MM.1S (cell line): Measurements from ENCODE around the gene ERMN.

Source experiments
- DNase-seq: peaks from one replicate; pipeline ENCODE4 v3.0.0-alpha.2; 2015
- H2AFZ ChIP-seq: fragments of 300-600 bp; sonication (generic); 2 replicates; pipeline ENCODE4 v1.6.0; 2016; ENCODE audit warnings: antibody characterized with exemption, low read length
- H3F3A ChIP-seq: fragments of 300-600 bp; sonication (generic); 2 replicates; pipeline ENCODE4 v1.6.1; 2016; ENCODE audit warnings: mild to moderate bottlenecking, antibody characterized with exemption, low read length, moderate library complexity, mixed read lengths; ENCODE audit not compliant: insufficient read depth
- H3K27ac ChIP-seq: fragments of 300-600 bp; sonication (generic); 2 replicates; pipeline ENCODE4 v1.5.1; 2016; ENCODE audit warnings: mild to moderate bottlenecking, low read length
- H3K27me3 ChIP-seq: fragments of 300-600 bp; sonication (generic); replicated peaks from 2 replicates; pipeline ENCODE4 v1.6.0; 2016; ENCODE audit warnings: low read length; ENCODE audit not compliant: insufficient read depth
- H3K36me3 ChIP-seq: fragments of 300-600 bp; sonication (generic); replicated peaks from 2 replicates; pipeline ENCODE4 v1.6.1; 2016; ENCODE audit warnings: mild to moderate bottlenecking, low read length, mixed read lengths; ENCODE audit not compliant: insufficient read depth
- H3K4me1 ChIP-seq: fragments of 300-600 bp; sonication (generic); 2 replicates; pipeline ENCODE4 v1.6.1; 2016; ENCODE audit warnings: low read length, mixed read lengths
- H3K4me2 ChIP-seq: fragments of 300-600 bp; sonication (generic); 2 replicates; pipeline ENCODE4 v1.6.0; 2016; ENCODE audit warnings: low read depth, low read length
- H3K4me3 ChIP-seq: fragments of 300-600 bp; sonication (generic); 2 replicates; pipeline ENCODE4 v1.5.1; 2016; ENCODE audit warnings: low read length, mixed read lengths
- H3K79me2 ChIP-seq: fragments of 300-600 bp; sonication (generic); 2 replicates; pipeline ENCODE4 v1.6.1; 2016; ENCODE audit warnings: mixed run types, low read length, mixed read lengths
- H3K9ac ChIP-seq: fragments of 300-600 bp; sonication (generic); 2 replicates; pipeline ENCODE4 v1.6.1; 2016; ENCODE audit warnings: low read length, mixed read lengths
- H3K9me2 ChIP-seq: fragments of 300-600 bp; sonication (generic); replicated peaks from 2 replicates; pipeline ENCODE4 v1.6.1; 2016; ENCODE audit warnings: mild to moderate bottlenecking, low read length, mixed read lengths; ENCODE audit not compliant: insufficient read depth
- H3K9me3 ChIP-seq: fragments of 300-600 bp; sonication (generic); replicated peaks from 2 replicates; pipeline ENCODE4 v1.6.1; 2016; ENCODE audit warnings: mild to moderate bottlenecking, low read length, mixed read lengths; ENCODE audit not compliant: insufficient read depth
- H4K20me1 ChIP-seq: fragments of 300-600 bp; sonication (generic); 2 replicates; pipeline ENCODE4 v1.6.1; 2016; ENCODE audit warnings: mild to moderate bottlenecking, low read length, moderate library complexity, mixed read lengths; ENCODE audit not compliant: insufficient read depth
- CTCF ChIP-seq: fragments of 300-600 bp; sonication (generic); IDR thresholded peaks from 2 replicates; pipeline ENCODE4 v1.5.1; 2016; ENCODE audit warnings: antibody characterized with exemption, low read length, mixed read lengths
- EZH2 ChIP-seq: fragments of 300-600 bp; sonication (generic); optimal IDR thresholded peaks from 2 replicates; pipeline ENCODE3; 2017; ENCODE audit warnings: low read depth, mild to moderate bottlenecking, antibody characterized with exemption, low read length, mixed read lengths
- EZH2phosphoT487 ChIP-seq: fragments of 300-600 bp; sonication (generic); IDR thresholded peaks from 2 replicates; pipeline ENCODE4 v1.6.1; 2018; ENCODE audit warnings: antibody characterized with exemption, low read length

ERMN gene

GRCh38 chr2:157312866-157313486 is 12.6 kb downstream of the ERMN start:
- H2AFZ ChIP-seq, result no peak overlapping the region
- DNase-seq, result no peak
- no peak overlapping the region for H3K27ac ChIP-seq
- H3K4me3 ChIP-seq, result no peak overlapping the region
- TF ChIP-seq CTCF (no peak), EZH2phosphoT487 (no peak), EZH2 (no peak)
- no peaks in the 10 kb centered on the region for H3K4me1 ChIP-seq
- H3K4me2 ChIP-seq, result no peak overlapping the region
- H3K79me2 ChIP-seq, result no peaks in the 10 kb centered on the region
- no peak overlapping the region for H3K9ac ChIP-seq
- H3K36me3 ChIP-seq, result no peaks in the 10 kb centered on the region
- H4K20me1 ChIP-seq, result no peaks in the 10 kb centered on the region
- H3F3A ChIP-seq, result no peaks in the 10 kb centered on the region
- no peaks in the 10 kb centered on the region for H3K9me2 ChIP-seq
- H3K27me3 ChIP-seq, result no peaks in the 10 kb centered on the region
- no peaks in the 10 kb centered on the region for H3K9me3 ChIP-seq

GRCh38 chr2:157311706-157312105 is 13.9 kb downstream of the ERMN start:
- Histone ChIP-seq H3K9ac (no peak overlapping the region), H3K79me2 (no peaks in the 10 kb centered on the region), H3K4me3 (no peak overlapping the region), H4K20me1 (no peaks in the 10 kb centered on the region), H3K27ac (no peak overlapping the region), H3K36me3 (no peaks in the 10 kb centered on the region), H3K4me2 (no peak overlapping the region), H3K4me1 (no peaks in the 10 kb centered on the region), H3F3A (no peaks in the 10 kb centered on the region), H3K27me3 (no peaks in the 10 kb centered on the region), H3K9me2 (no peaks in the 10 kb centered on the region), H3K9me3 (no peaks in the 10 kb centered on the region), H2AFZ (no peak overlapping the region)
- TF ChIP-seq EZH2phosphoT487, result no peak
- no peak for TF ChIP-seq CTCF
- TF ChIP-seq EZH2, result no peak
- DNase-seq, result no peak

DNA sequence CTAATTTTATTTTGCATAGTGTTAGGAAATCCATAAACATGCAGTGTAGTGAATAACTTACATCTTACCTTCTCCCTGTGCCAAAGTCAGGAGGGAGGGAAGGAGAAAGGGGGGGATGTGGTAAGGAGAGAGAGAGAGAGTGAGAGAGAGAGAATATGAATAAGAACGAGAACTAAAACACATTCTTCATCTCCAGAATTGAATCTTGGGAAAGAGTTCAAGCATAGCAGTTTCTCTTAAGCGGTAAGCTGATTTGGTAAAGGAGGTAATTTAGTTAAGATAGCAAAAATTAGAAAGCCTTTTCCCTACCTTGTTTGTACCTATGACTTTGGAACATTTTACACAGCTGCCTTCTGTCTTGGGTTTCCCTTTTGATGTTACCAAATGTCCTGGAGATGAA is 15.7 kb downstream of the ERMN start:
- no peaks in the 10 kb centered on the region for H4K20me1 ChIP-seq
- H3K9me2 ChIP-seq, result no peaks in the 10 kb centered on the region
- H3F3A ChIP-seq, result no peaks in the 10 kb centered on the region
- no peak overlapping the region for H3K27ac ChIP-seq
- H3K4me2 ChIP-seq, result no peak overlapping the region
- DNase-seq, result no peak
- no peaks in the 10 kb centered on the region for H3K79me2 ChIP-seq
- no peaks in the 10 kb centered on the region for H3K4me1 ChIP-seq
- no peaks in the 10 kb centered on the region for H3K9me3 ChIP-seq
- no peaks in the 10 kb centered on the region for H3K36me3 ChIP-seq
- TF ChIP-seq EZH2phosphoT487, result no peak
- no peak for TF ChIP-seq CTCF
- TF ChIP-seq EZH2, result no peak
- no peak overlapping the region for H2AFZ ChIP-seq
- H3K9ac ChIP-seq, result no peak overlapping the region
- H3K27me3 ChIP-seq, result no peaks in the 10 kb centered on the region
- no peak overlapping the region for H3K4me3 ChIP-seq
